T-helper 2 cell treated with Interferon-gamma antibody and Interleukin-4, amounts not matched to agents 100 ng/mL and 5 ng/mL, for 36 hours (primary cell): ENCODE measurements around the gene GALNTL6. TPM values are rescaled to one million over a fixed set of nuclear protein-coding genes. Genes with fewer than 3 reads are reported as not detected.

Source experiments
- intact Hi-C: fragments of 100-400 bp; cut with micrococcal nuclease; formaldehyde crosslinking; loops from one replicate; pipeline ENCODE4 v1.15.1; 2023
- total RNA-seq: library from RNA; stranded (reverse); gene quantifications from 2 replicates; pipeline ENCODE4 v1.2.3, GENCODE V29; 2022

The GALNTL6 gene
- total RNA-seq, 1 donor from 2014 or later, result not detected

DNA sequence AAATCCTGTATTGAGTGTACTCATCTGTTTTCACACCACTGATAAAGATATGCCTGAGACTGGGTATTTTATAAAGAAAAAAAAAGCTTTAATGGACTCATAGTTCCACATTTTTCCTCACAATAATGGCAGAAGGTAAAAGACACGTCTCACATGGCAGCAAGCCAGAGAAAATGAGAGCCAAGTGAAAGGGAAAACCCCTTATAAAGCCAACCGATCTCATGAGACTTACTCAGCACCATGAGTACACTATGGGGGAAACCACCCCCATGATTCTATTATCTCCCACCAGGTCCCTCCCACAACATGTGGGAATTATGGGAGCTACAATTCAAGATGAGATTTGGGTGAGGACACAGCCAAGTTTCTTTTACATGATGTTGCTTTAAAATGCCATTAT, 171.9 kb downstream of the GALNTL6 start:
- intact Hi-C loops, result no loop called here

DNA sequence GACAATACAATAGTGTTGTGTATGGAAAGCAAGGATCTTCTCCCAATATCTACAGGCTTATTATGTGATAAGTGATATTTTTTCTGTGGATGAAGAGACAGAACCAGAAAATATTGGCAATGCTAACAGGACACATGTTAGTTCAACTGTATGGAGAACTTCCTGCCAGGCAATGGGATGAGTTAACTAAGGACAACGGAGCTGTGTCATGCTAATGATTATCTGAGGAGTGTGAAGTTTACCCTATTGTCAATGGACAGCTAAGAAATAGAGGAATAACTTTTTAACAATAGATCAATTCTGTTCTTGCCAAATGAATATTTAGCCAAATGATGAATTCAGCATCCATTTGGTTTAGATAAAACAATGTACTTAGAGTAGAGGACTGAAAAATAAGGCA, 180.0 kb downstream of the GALNTL6 start:
- intact Hi-C loops, result no loop called here

GRCh38 chr4:172007889-172008288, 194.7 kb downstream of the GALNTL6 start:
- intact Hi-C loops, result no loop called here

GRCh38 chr4:172009446-172010230, 196.4 kb downstream of the GALNTL6 start:
- intact Hi-C loops, result no loop called here

GRCh38 chr4:172011196-172011595, 198.0 kb downstream of the GALNTL6 start:
- intact Hi-C loops, result no loop called here

- intact Hi-C loops, result no loop called here
Observed at GRCh38 chr4:172018358-172018757, 205.2 kb downstream of the GALNTL6 start.

GRCh38 chr4:172035562-172035961, 222.4 kb downstream of the GALNTL6 start:
- intact Hi-C loops, result no loop called here

DNA sequence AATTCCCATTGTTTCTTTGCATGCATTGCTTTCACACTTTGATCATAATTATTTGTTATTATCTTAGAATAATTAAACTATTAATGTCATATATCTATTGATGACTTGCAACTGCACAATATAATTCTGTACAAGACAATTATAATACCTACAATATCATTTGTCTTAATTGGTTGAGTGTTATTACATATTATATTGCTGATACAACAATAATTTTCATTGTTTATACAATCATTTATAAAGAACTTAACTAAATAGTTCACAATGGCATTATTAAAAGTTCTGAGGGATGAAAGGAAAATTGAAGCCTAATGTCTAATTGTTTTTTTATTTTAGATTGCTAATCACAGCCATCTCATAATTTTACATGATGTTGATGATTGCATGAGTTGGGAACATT, 227.6 kb downstream of the GALNTL6 start:
- intact Hi-C loops, result no loop called here

- intact Hi-C loops, result no loop called here
Observed at GRCh38 chr4:172042714-172043114, 229.5 kb downstream of the GALNTL6 start.

DNA sequence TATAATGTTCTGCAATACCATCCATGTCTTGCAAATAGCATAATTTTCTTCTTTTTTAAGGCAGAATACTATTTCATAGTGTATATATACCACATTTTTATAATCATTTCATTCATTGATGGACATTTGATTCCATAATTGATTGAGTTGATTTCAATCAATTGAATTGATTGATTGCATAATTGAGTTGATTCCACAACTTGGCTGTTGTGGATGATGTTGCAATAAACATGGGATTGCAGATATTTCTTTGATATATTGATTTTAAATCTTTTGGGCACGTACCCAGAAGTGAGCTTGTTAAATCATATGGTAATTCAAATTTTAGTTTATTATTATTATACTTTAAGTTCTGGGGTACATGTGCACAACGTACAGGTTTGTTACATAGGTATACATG, 232.8 kb downstream of the GALNTL6 start:
- intact Hi-C loops, result no loop called here

DNA sequence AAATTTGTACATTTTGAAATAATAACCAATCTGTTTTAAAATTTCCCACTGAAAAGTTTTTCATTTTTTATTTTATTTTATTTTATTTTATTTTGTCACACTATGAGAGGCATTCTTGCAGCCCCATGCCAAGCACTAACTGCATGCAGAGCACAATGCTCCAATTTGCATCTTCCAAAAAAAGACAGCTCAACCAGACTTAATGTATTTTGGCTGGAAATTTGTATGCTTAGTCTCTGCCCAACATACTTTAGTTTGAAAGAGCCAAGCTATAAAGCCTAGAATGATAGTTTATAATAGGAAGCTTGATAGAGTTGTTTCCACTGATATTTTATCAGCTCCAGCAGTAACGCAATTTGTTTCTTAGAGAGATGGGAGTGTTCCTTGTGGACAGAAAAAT, 235.5 kb downstream of the GALNTL6 start:
- intact Hi-C loops, result no loop called here

GRCh38 chr4:172050911-172051310, 237.7 kb downstream of the GALNTL6 start:
- intact Hi-C loops, result no loop called here

DNA sequence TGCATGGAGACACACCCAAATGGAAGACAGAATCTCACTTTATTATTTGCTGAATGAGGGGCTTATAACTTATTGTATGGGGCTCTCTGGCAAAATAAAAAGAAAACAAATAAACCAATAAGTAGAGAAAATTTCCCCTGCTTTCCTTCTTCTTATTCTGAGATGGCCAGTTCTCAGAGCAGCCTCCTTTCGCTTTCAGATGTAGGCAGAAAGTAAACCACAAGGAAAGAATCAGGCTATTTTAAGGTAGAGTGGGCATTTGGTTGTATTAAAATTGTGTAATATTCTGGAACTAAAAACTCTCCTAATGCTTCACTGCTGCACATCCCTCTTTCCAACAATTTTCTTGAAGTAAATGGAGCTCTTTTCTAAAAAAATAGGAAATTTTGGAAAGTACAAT, 241.8 kb downstream of the GALNTL6 start:
- intact Hi-C loops, result no loop called here

DNA sequence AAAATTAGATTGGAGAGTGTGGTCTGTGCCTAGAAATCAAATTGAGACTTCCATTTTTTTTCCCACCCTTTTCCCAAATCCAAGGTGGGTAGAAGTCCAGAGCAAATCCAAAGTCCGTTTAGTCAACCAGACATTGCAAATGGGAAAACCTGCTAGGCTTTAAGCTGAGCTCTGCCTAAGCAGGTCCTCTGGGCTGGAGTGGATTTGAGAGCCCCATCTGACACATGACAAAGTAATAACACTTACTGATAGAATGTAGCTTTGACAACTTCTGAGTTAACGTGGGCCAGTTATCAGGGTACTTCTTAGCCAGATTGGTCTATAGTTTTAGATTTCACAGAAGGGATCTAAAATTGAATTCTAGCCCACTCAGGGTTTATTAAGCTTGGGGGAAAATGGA, 242.3 kb downstream of the GALNTL6 start:
- intact Hi-C loops, result no loop called here

DNA sequence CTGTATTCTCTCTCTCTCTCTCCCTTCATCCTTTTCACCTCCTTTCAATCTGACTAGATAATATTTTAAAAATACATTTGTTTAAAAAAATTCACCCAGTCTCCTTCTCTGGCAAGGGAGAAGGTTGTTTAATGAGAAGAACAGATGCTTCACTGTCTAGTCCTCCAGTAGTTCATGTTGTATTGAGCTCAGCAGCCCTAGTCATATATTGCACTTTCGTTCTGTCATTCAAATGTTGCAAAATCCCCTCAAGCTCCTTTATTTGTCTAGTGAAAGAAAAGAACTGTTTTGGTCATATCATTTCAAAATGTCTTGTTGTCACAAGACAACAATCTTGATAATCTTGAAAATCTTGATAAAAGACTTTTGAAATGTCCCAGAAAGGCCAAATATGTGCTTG, 248.0 kb downstream of the GALNTL6 start:
- intact Hi-C loops, result no loop called here

DNA sequence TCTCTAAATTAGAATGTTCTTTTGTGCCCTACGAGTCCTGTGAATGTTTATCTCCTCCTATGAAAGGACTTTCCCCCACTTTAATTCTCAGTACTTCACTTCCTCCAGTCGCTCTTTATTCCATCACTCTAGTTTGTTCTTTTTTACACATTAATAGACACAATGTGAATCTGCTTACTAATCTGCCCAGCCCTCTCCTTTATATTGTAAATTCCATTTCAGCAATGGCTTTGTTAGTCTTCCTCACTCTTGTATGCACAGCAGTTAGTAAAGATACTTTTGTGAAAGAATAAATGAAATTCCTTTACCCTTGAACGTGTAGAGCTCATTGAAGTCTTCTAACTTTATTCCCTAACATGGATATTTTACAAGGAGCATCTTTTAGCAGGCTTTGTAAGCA, 255.3 kb downstream of the GALNTL6 start:
- intact Hi-C loops, result no loop called here

DNA sequence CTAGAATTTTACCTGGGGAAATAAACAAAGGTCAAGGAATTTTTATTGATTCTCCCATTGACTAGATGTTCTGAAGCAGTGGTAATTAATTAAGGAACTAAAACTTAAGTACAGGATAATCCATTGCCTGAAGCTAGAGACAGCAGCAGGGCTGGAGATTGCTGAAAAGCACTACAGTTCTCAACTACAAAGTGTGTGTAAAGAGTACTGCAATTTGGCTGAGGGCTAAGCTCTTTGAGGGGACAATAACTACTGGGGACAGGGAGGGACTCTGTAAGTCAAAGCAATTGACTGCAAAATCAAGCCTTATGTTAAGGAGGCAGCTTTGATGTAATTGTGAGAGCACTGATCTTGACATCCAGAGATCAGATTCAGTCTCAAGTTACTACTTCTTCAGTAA, 260.4 kb downstream of the GALNTL6 start:
- intact Hi-C loops, result loop anchor here (5.0 kb wide), 1 partner anchor 1581 kb away; no protein-coding TSS in a partner anchor

DNA sequence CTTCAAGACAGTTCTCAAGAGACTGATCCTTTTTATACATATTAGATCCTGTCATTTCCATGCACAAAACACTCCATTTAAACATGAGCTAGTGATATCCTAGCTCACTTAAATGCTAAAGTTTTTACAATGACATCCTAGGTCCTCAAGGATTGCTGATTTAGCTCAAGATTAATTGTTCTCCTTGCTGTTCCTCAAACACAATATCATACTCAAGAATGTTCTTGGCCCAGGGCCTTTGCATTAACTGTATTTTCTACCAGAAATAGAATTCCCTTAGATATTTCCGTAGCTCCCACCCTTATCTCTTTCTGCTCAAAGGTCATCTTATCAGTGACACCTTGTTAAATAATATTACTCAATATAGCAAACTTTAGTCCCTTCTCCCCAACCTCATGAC, 270.1 kb downstream of the GALNTL6 start:
- intact Hi-C loops, result no loop called here

- intact Hi-C loops, result no loop called here
Observed at GRCh38 chr4:172088556-172088955, 275.4 kb downstream of the GALNTL6 start.

DNA sequence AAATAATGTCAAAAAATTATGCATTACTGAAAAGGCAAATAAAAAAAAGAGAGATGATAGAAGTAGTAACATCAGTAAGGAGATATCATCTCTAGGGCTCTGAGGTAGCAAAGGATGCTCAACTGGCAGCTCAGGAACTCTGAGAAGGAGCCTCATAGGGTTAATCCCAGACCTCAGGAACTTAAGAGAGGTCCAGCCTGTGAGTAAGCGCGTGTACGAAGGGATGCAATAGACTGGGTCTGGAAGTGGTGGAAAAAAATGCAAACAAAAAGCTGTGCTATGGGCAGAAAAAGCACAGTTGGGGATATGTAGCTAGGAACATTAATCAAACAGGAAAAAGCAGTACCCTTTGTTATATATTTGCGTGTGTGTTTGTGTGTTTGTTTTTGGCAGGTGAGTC, 282.0 kb downstream of the GALNTL6 start:
- intact Hi-C loops, result no loop called here

GRCh38 chr4:172096786-172097185, 283.6 kb downstream of the GALNTL6 start:
- intact Hi-C loops, result no loop called here

GRCh38 chr4:172099376-172099775, 286.2 kb downstream of the GALNTL6 start:
- intact Hi-C loops, result no loop called here

GRCh38 chr4:172103456-172103855, 290.3 kb downstream of the GALNTL6 start:
- intact Hi-C loops, result no loop called here

DNA sequence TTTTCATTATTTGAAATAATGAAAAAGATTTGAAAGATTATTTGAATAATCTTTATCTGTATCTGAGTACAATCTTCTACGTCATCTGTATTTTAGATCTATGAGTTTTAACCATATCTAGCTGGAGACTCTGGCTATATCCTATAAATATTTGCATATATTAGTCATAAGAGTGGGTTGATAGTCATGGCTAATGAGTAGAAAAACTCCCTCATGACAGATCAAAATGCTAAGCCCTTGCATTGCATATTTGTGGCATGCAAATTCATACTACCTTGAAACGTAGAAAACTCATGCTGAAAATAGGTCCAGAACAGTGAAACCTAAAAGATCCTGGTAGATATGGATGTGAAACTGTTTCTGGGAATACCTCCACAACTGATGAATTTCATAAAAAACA, 291.3 kb downstream of the GALNTL6 start:
- intact Hi-C loops, result no loop called here
